ENCODE data around the gene TUBB. TPM values are rescaled to one million over a fixed set of nuclear protein-coding genes. Genes with fewer than 3 reads are reported as not detected.
A peak's percentile ranks its signal among the peaks of the same experiment; 100 is the strongest.

The TUBB gene
- total RNA-seq, 1 experiment from 2014 or later, result 853 TPM

DNA sequence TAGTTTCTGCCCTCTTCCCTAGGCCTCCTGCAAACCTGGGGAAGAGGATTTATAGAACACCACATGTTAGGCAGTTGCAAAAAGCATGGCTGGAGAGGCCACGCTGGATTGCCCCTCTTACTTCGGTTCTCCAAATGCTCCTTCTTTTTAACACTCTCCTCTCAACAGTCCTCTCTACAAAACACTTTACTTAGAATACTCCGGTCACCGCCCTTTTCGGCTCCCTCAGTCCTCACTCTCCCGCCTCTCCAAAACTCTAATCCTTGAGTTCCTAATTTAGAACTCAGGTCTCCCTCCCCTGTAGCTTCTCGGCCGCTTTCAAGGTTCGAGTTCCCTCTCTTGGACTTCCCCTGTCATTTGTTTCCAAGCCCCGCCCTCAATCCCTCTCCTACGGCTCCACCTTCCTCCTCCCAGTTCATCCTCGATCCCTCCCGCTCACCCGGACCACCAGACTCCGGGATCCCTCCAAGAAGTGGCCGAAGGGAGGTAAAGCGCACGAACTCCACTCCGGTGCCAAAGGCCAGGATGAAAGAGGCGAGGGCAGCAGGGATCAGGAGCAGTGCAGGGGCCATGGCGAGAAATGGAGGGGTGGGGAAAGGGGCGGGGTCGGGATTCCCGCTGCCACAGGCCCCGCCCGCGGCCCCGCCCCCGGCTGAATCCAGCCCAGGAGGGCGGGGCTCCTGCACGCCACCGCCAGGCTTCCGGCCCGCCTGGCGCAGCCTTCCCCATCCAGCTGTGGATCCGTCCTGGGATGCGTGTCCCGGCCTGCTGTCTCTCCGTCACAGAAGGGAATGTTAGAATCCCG is 29.5 kb upstream of the TUBB start, which contains the start of gene NRM:
NRM (minus strand) TSS at position 582 of the 805 bp plus-strand sequence; CDS start at position 572, 10 bp downstream.
- Histone ChIP-seq H3K27me3 (ENCODE audit: control insufficient read depth, insufficient read depth, low read length) (no peaks in the 10 kb centered on the region), H3K4me1 (ENCODE audit: control insufficient read depth, insufficient read depth, low read length) (peaks cover 33% of the 10 kb centered on the region), H3K4me3 (ENCODE audit: low read depth in 2 of 2, low read length in 2 of 2) (peak within 1 kb of the TSS; percentile 56 to 86), H3K27ac (ENCODE audit: low read length) (peak within 1 kb of the TSS; percentile 87), H3K36me3 (ENCODE audit: control insufficient read depth, insufficient read depth, low read length) (no peaks in the 10 kb centered on the region), H3K9me3 (ENCODE audit: control insufficient read depth, insufficient read depth, low read depth, low read length) (no peaks in the 10 kb centered on the region)
- BruUV-seq (replicated peaks), result no TSS peak
- CTCF ChIA-PET, result interaction anchor here (0.6 kb wide), 1 partner anchor 502 kb away, joined by 6 read pairs; no protein-coding TSS in a partner anchor
- TF ChIP-seq SIN3A (IDR thresholded peaks at IDR 0.05; ENCODE audit: borderline replicate concordance, insufficient read depth, low read depth, low read length), result peak; percentile 69; the same call in 1 of the 2 replicates
- TF ChIP-seq, protein P1, sequence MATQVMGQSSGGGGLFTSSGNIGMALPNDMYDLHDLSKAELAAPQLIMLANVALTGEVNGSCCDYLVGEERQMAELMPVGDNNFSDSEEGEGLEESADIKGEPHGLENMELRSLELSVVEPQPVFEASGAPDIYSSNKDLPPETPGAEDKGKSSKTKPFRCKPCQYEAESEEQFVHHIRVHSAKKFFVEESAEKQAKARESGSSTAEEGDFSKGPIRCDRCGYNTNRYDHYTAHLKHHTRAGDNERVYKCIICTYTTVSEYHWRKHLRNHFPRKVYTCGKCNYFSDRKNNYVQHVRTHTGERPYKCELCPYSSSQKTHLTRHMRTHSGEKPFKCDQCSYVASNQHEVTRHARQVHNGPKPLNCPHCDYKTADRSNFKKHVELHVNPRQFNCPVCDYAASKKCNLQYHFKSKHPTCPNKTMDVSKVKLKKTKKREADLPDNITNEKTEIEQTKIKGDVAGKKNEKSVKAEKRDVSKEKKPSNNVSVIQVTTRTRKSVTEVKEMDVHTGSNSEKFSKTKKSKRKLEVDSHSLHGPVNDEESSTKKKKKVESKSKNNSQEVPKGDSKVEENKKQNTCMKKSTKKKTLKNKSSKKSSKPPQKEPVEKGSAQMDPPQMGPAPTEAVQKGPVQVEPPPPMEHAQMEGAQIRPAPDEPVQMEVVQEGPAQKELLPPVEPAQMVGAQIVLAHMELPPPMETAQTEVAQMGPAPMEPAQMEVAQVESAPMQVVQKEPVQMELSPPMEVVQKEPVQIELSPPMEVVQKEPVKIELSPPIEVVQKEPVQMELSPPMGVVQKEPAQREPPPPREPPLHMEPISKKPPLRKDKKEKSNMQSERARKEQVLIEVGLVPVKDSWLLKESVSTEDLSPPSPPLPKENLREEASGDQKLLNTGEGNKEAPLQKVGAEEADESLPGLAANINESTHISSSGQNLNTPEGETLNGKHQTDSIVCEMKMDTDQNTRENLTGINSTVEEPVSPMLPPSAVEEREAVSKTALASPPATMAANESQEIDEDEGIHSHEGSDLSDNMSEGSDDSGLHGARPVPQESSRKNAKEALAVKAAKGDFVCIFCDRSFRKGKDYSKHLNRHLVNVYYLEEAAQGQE (IDR thresholded peaks at IDR 0.05; ENCODE audit: insufficient read depth in 1 of 2, low read depth in 2 of 2, low read length in 1 of 2), result no peak
- TF ChIP-seq, protein P2, sequence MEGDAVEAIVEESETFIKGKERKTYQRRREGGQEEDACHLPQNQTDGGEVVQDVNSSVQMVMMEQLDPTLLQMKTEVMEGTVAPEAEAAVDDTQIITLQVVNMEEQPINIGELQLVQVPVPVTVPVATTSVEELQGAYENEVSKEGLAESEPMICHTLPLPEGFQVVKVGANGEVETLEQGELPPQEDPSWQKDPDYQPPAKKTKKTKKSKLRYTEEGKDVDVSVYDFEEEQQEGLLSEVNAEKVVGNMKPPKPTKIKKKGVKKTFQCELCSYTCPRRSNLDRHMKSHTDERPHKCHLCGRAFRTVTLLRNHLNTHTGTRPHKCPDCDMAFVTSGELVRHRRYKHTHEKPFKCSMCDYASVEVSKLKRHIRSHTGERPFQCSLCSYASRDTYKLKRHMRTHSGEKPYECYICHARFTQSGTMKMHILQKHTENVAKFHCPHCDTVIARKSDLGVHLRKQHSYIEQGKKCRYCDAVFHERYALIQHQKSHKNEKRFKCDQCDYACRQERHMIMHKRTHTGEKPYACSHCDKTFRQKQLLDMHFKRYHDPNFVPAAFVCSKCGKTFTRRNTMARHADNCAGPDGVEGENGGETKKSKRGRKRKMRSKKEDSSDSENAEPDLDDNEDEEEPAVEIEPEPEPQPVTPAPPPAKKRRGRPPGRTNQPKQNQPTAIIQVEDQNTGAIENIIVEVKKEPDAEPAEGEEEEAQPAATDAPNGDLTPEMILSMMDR (IDR thresholded peaks at IDR 0.05), result no peak
- TF ChIP-seq TCF7L2 (IDR thresholded peaks at IDR 0.05; ENCODE audit: low read depth, low read length), result no peak
- TF ChIP-seq POLR2AphosphoS5 (IDR thresholded peaks at IDR 0.05; ENCODE audit: low read depth, low read length), result peak; percentile 48; the same call in 1 of the 2 replicates
- intact Hi-C loops (cut with micrococcal nuclease; ENCODE audit: unreplicated experiment), result no loop called here
- POLR2A ChIA-PET, result interaction anchor here (0.9 to 1.1 kb wide), 3 partner anchors 18 to 31 kb away, joined by 4 to 5 read pairs (median 4); partner anchors contain the start of genes DHX16 and MDC1
- peak; percentile 55 for DNase-seq (ENCODE audit: low read depth, low spot score)
- in situ Hi-C loops (cut with HindIII; ENCODE audit: low pct_unique_long_range_greater_than_20kb, low sequenced_read_pairs), result no loop called here
- ATAC-seq, result peak; percentile 78

DNA sequence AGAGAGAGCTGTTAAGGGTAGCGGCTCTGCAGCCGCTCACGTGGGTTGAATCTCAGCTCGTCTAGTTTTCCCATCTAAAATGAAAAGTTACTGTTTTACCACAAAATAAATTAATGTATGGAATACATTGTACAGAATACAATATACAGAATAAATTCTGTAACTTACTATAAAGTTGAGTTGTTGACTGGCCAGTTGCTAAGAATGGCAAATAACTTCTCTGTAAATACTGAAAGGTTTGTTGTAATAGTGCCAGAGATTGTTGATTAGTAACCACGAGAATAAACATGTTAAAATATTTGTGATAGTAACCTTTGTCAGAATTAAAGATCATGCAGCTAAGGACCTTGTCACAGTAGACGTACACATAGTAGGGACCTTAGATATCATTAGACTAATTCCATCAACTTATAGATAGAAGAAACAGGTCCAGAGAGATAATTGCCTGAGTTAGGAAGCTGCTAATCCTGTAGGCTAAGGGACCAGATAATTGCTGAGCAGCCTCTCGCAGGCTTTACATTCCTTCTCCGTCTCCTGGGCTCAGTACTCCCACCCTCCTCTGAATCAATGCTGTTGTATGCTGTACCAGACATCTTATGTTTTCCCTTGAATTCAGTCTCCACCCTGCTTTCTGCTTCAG is 28.8 kb upstream of the TUBB start:
- Histone ChIP-seq H3K27me3 (ENCODE audit: control insufficient read depth, insufficient read depth, low read length) (no peaks in the 10 kb centered on the region), H3K9me3 (ENCODE audit: control insufficient read depth, insufficient read depth, low read depth, low read length) (no peaks in the 10 kb centered on the region), H3K4me1 (ENCODE audit: control insufficient read depth, insufficient read depth, low read length) (peaks cover 28% of the 10 kb centered on the region), H3K27ac (ENCODE audit: low read length) (peak overlapping the region; percentile 80), H3K36me3 (ENCODE audit: control insufficient read depth, insufficient read depth, low read length) (no peaks in the 10 kb centered on the region), H3K4me3 (ENCODE audit: low read depth in 2 of 2, low read length in 2 of 2) (peak overlapping the region; percentile 56 to 86)
- ChIA-PET CTCF (interaction anchor here (0.6 to 0.7 kb wide), 2 partner anchors 22 to 38 kb away, joined by 3 to 5 read pairs; no protein-coding TSS in a partner anchor), POLR2A (interaction anchor here (0.6 to 1.1 kb wide), 5 partner anchors 10 to 53 kb away, joined by 4 to 9 read pairs (median 5); partner anchors contain the start of genes DHX16 and MDC1)
- in situ Hi-C loops (cut with HindIII; ENCODE audit: low pct_unique_long_range_greater_than_20kb, low sequenced_read_pairs) (no loop called here), intact Hi-C loops (cut with micrococcal nuclease; ENCODE audit: unreplicated experiment) (no loop called here)
- ATAC-seq (no peak), DNase-seq (ENCODE audit: low read depth, low spot score) (no peak)
- TF ChIP-seq, protein P2 (IDR thresholded peaks at IDR 0.05), result no peak
- TF ChIP-seq SIN3A (IDR thresholded peaks at IDR 0.05; ENCODE audit: borderline replicate concordance, insufficient read depth, low read depth, low read length), result no peak
- TF ChIP-seq, protein P1 (IDR thresholded peaks at IDR 0.05; ENCODE audit: insufficient read depth in 1 of 2, low read depth in 2 of 2, low read length in 1 of 2), result no peak
- BruUV-seq (replicated peaks), result no TSS peak

All from Panc1 (cell line).